ENCODE results near the gene KCMF1. TPM values are rescaled to one million over a fixed set of nuclear protein-coding genes. Genes with fewer than 3 reads are reported as not detected.

Gene KCMF1
- total and polyA plus RNA-seq, 2 of the 13 experiments (the other 11 are each of a cell fraction or from before 2014, with no cell fraction given): 62.1 to 116 TPM

GRCh38 chr2:84925724-84926376 is 45.1 kb upstream of the KCMF1 start (continued):
- TF ChIP-seq ASH2L (IDR thresholded peaks at IDR 0.05; ENCODE audit: insufficient read length, low read depth, low read length) (peak; percentile 72), ZXDC (CRISPR knock-in tag; IDR thresholded peaks at IDR 0.05) (no peak), THRA (CRISPR knock-in tag; IDR thresholded peaks at IDR 0.05; ENCODE audit: borderline replicate concordance) (peak; percentile 93), DRAP1 (CRISPR knock-in tag; IDR thresholded peaks at IDR 0.05) (peak; percentile 79), ZNF570 (CRISPR knock-in tag; IDR thresholded peaks at IDR 0.05; ENCODE audit: borderline replicate concordance) (no peak), ZNF746 (CRISPR knock-in tag; IDR thresholded peaks at IDR 0.05) (peak; percentile 76; the same call in 1 of the 2 replicates), ZNF180 (CRISPR knock-in tag; IDR thresholded peaks at IDR 0.05; ENCODE audit: borderline replicate concordance, low read depth) (no peak), STAG1 (CRISPR knock-in tag; IDR thresholded peaks at IDR 0.05) (peak; percentile 99), ZNF576 (CRISPR knock-in tag; IDR thresholded peaks at IDR 0.05) (0 out of 2 replicates have a peak, but pooled peaks have one; percentile 79), HNF1B (CRISPR knock-in tag; IDR thresholded peaks at IDR 0.05) (peak; percentile 97), ZHX2 (IDR thresholded peaks at IDR 0.05; ENCODE audit: low read depth) (peak; percentile 80), ZHX2 (CRISPR knock-in tag; IDR thresholded peaks at IDR 0.05; ENCODE audit: borderline replicate concordance) (no peak), FOXA3 (CRISPR knock-in tag; IDR thresholded peaks at IDR 0.05) (peak; percentile 87), ZNF468 (CRISPR knock-in tag; IDR thresholded peaks at IDR 0.05) (no peak), MBD4 (IDR thresholded peaks at IDR 0.05; ENCODE audit: borderline replicate concordance, low read length) (no peak), ZNF672 (CRISPR knock-in tag; IDR thresholded peaks at IDR 0.05) (no peak), TBX2 (CRISPR knock-in tag; IDR thresholded peaks at IDR 0.05; ENCODE audit: borderline replicate concordance) (peak; percentile 96)
